Measurements from ENCODE around the gene PPP1R3A. TPM values are rescaled to one million over a fixed set of nuclear protein-coding genes. Genes with fewer than 3 reads are reported as not detected.

The PPP1R3A gene
- total and polyA plus RNA-seq, 10 of the 15 experiments (the other 5 are each of a cell fraction or from before 2014, with no cell fraction given) = not detected

GRCh38 chr7:113872981-113873380, 45.8 kb downstream of the PPP1R3A start (continued):
- TF ChIP-seq ZNF687 (IDR thresholded peaks at IDR 0.05) (no peak), EZH2 (IDR thresholded peaks at IDR 0.05; ENCODE audit: borderline replicate concordance, control insufficient read depth, low read depth, low read length) (no peak), ZNF622 (IDR thresholded peaks at IDR 0.05) (no peak), BHLHE40 (IDR thresholded peaks at IDR 0.05; ENCODE audit: borderline replicate concordance in 1 of 2, low read depth in 2 of 2, low read length in 1 of 2) (no peak), FOXK2 (IDR thresholded peaks at IDR 0.05) (no peak), NR2F1 (conservative IDR thresholded peaks at IDR 0.05) (no peak)

GRCh38 chr7:113867325-113867724, 51.5 kb downstream of the PPP1R3A start:
- no peak for FAIRE-seq
- POLR2A ChIA-PET = no interaction called here
- WGBS (ENCODE audit: insufficient coverage, insufficient replicate concordance, low lambda C conversion rate, missing lambda C conversion rate) = 7% methylated on average over 2 of the region's 2 CpGs
- TF ChIP-seq ZNF217 (IDR thresholded peaks at IDR 0.05) = no peak
- TF ChIP-seq SMARCA5 (IDR thresholded peaks at IDR 0.05) = no peak
- no peak for TF ChIP-seq DPF2 (IDR thresholded peaks at IDR 0.05)
- no peak for TF ChIP-seq ATF7 (IDR thresholded peaks at IDR 0.05; ENCODE audit: low read depth)
- no peak for TF ChIP-seq MTA2 (IDR thresholded peaks at IDR 0.05; ENCODE audit: low read depth)
- no peak for TF ChIP-seq PRDM15 (CRISPR knock-in tag; IDR thresholded peaks at IDR 0.05)
- no peak for TF ChIP-seq USF2 (IDR thresholded peaks at IDR 0.05; ENCODE audit: borderline replicate concordance, low read depth, low read length)
- no peak for TF ChIP-seq POLR2A (IDR thresholded peaks at IDR 0.05; ENCODE audit: low read depth, low read length)

More at GRCh38 chr7:113867325-113867724, 51.5 kb downstream of the PPP1R3A start:
- H3K9me3 ChIP-seq (replicated peaks; ENCODE audit: control insufficient read depth, insufficient read depth, low read length) = no peaks in the 10 kb centered on the region
- H3K27ac ChIP-seq (ENCODE audit: control insufficient read depth, insufficient read depth) = no peak overlapping the region
- H3K4me1 ChIP-seq (ENCODE audit: control insufficient read depth, insufficient read depth, low read length) = no peaks in the 10 kb centered on the region
- no peaks in the 10 kb centered on the region for H4K20me1 ChIP-seq (ENCODE audit: control insufficient read depth, insufficient read depth)
- no peak overlapping the region for H3K4me2 ChIP-seq (ENCODE audit: control insufficient read depth, insufficient read depth)
- no TSS peak for BruUV-seq (replicated peaks)
- H3K36me3 ChIP-seq (ENCODE audit: control insufficient read depth in 2 of 2, insufficient read depth in 2 of 2, low read length in 1 of 2) = no peaks in the 10 kb centered on the region
- no peaks in the 10 kb centered on the region for H3K27me3 ChIP-seq (replicated peaks in 1 of 2; ENCODE audit: control insufficient read depth in 2 of 2, insufficient read depth in 2 of 2, low read length in 1 of 2)
- intact Hi-C loops (cut with micrococcal nuclease; ENCODE audit: unreplicated experiment) (no loop called here), in situ Hi-C loops (cut with MboI) (no loop called here)
- ChIA-PET RAD21 (ENCODE audit: unreplicated experiment) (no interaction called here), SMC1A (ENCODE audit: uncharacterized antibody, unreplicated experiment) (no interaction called here), CTCF (no interaction called here)
- no peak overlapping the region for H2AFZ ChIP-seq (ENCODE audit: control insufficient read depth, low read depth, low read length)
- DNase-seq (ENCODE audit: low read depth, low spot score) (no peak), ATAC-seq (no peak)
- H3K9ac ChIP-seq (ENCODE audit: control insufficient read depth, insufficient read depth, low read length) = no peak overlapping the region
- no peak overlapping the region for H3K4me3 ChIP-seq
- H3K79me2 ChIP-seq (ENCODE audit: control insufficient read depth, insufficient read depth, low read length) = no peaks in the 10 kb centered on the region
